Measurements from ENCODE around the gene HIP1R.

GRCh38 chr12:122895320-122895703, 60.1 kb downstream of the HIP1R start:
- TF ChIP-seq ZNF770 (CRISPR knock-in tag; IDR thresholded peaks at IDR 0.05) (no peak), CTCF (CRISPR knock-in tag; IDR thresholded peaks at IDR 0.05) (no peak), BRF2 (CRISPR knock-in tag; IDR thresholded peaks at IDR 0.05) (no peak), RFX5 (IDR thresholded peaks at IDR 0.05; ENCODE audit: low read depth, low read length) (no peak), TCF7L2 (IDR thresholded peaks at IDR 0.05; ENCODE audit: low read depth, low read length) (no peak), EHMT2 (IDR thresholded peaks at IDR 0.05; ENCODE audit: borderline replicate concordance, low read depth, low read length) (no peak), ADNP (CRISPR knock-in tag; IDR thresholded peaks at IDR 0.05) (no peak)

Data from HepG2 (cell line).